ENCODE data around the gene ZNF550.

ZNF550 gene

DNA sequence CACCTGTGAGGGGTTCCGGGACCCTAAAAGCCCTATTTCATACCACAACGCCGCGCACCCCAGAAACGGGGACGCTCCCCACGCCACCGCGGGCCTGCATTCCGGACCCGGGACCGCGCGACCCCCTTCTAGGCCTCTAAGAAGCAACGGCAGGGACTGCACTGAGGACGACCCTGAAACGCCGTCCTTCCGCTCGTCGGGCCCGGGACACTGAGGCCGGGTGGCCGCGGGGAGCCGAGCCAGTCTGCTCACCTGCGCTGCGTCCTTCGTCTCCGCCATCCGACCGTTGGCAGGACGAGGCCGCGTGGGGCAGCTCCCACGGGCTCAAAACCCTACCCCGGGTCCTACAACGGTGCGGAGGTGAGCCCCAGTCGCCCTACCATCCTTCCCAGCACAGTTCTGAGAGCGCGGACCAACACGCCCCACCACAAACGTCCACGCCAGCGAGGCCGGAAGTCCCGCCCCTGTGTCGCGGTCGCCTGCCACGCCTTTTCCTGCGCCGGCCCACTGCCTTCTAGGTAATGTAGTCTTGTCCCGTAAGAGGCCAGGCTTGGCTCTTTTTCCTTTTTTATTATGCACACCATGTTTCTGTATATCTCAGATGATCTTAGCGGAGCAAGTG, at the start of gene ZNF550:
TSS of gene ZNF550 (minus strand) at position 460 of the 622 bp plus-strand sequence. CDS start at position 279, 181 bp downstream.
- H3K27ac ChIP-seq (ENCODE audit: low read depth, low read length) = peak within 1 kb of the TSS; percentile 63
- H3K9ac ChIP-seq (ENCODE audit: low read depth in 1 of 2, low read length in 2 of 2) = peak within 1 kb of the TSS; percentile 85 to 93
- H3K4me1 ChIP-seq (ENCODE audit: control insufficient read depth in 1 of 2, insufficient read depth in 2 of 2, low read length in 2 of 2) = peaks cover 8 to 17% of the 10 kb centered on the region in 2 donors
- peak within 1 kb of the TSS; percentile 89 to 99 for H3K4me3 ChIP-seq (ENCODE audit: low read depth in 1 of 2, low read length in 2 of 2)
- peaks cover 25 to 35% of the 10 kb centered on the region in 2 donors for H3K9me3 ChIP-seq (ENCODE audit: control insufficient read depth in 1 of 2, low read length in 2 of 2)
- no peaks in the 10 kb centered on the region for H3K27me3 ChIP-seq (ENCODE audit: control insufficient read depth in 1 of 2, insufficient read depth in 2 of 2, low read length in 2 of 2)
- H3K36me3 ChIP-seq (ENCODE audit: control insufficient read depth in 1 of 2, insufficient read depth in 2 of 2, low read length in 2 of 2) = peaks cover 20 to 22% of the 10 kb centered on the region in 2 donors

DNA sequence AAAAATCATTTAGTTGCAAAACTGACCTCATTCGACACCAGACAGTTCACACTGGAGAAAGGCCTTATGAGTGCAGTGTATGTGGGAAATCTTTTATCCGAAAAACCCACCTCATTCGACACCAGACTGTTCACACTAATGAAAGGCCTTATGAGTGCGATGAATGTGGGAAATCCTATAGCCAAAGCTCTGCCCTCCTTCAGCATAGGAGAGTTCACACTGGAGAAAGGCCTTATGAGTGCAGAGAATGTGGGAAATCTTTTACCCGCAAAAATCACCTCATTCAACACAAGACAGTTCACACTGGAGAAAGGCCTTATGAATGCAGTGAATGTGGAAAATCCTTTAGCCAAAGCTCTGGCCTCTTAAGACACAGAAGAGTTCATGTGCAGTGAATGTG, 47.3 kb upstream of the ZNF550 start:
- Histone ChIP-seq H3K27ac (ENCODE audit: low read depth, low read length) (no peak overlapping the region), H3K27me3 (ENCODE audit: control insufficient read depth in 1 of 2, insufficient read depth in 2 of 2, low read length in 2 of 2) (no peaks in the 10 kb centered on the region), H3K4me3 (ENCODE audit: low read depth in 1 of 2, low read length in 2 of 2) (no peak overlapping the region), H3K9me3 (ENCODE audit: control insufficient read depth in 1 of 2, low read length in 2 of 2) (peaks cover 52 to 64% of the 10 kb centered on the region in 2 donors), H3K4me1 (ENCODE audit: control insufficient read depth in 1 of 2, insufficient read depth in 2 of 2, low read length in 2 of 2) (no peaks in the 10 kb centered on the region), H3K9ac (ENCODE audit: low read depth in 1 of 2, low read length in 2 of 2) (no peak overlapping the region), H3K36me3 (ENCODE audit: control insufficient read depth in 1 of 2, insufficient read depth in 2 of 2, low read length in 2 of 2) (peaks cover 17 to 36% of the 10 kb centered on the region in 2 donors)

DNA sequence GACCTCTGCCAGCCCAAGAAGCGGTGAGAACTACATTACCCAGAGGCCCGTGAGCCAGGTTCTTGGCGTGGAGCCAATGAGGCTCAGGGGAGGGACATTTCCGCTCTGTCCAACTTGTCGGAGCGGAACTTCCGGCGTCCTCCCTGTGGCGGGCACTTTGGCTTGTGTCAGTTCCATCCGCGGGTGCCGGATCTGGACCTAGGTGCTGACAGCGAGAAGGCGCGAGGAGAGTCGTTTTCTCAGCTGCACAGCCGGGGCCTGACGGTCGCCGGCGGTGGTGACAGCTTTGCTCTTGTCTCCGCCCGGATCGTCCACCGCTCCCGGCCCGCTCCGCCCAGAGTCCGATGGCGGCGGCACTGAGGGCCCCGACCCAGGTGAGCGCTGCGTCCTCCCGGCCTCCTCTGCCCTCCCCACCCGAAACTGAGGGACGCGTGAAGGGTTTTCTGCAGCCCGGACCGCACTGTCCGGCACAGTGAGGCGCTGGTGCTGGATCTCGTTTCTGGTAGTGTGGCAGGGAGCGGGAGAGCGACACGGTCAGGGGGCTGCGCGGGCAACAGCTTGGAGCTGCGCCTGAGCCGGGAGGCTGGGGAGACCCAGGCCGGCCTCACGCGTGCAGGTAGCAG, 40.2 kb upstream of the ZNF550 start, which contains the start of gene ZNF530:
TSS of gene ZNF530 (plus strand) at position 125 of the 623 bp plus-strand sequence. CDS start 4,461 bp downstream, outside the sequence.
- peaks cover 18 to 27% of the 10 kb centered on the region in 2 donors for H3K9me3 ChIP-seq (ENCODE audit: control insufficient read depth in 1 of 2, low read length in 2 of 2)
- peak within 1 kb of the TSS; percentile 39 to 40 for H3K9ac ChIP-seq (ENCODE audit: low read depth in 1 of 2, low read length in 2 of 2)
- H3K27ac ChIP-seq (ENCODE audit: low read depth, low read length) = no peak within 1 kb of the TSS
- peaks cover 4 to 10% of the 10 kb centered on the region in 2 donors for H3K4me1 ChIP-seq (ENCODE audit: control insufficient read depth in 1 of 2, insufficient read depth in 2 of 2, low read length in 2 of 2)
- no peaks in the 10 kb centered on the region for H3K27me3 ChIP-seq (ENCODE audit: control insufficient read depth in 1 of 2, insufficient read depth in 2 of 2, low read length in 2 of 2)
- peaks cover 9 to 17% of the 10 kb centered on the region in 2 donors for H3K36me3 ChIP-seq (ENCODE audit: control insufficient read depth in 1 of 2, insufficient read depth in 2 of 2, low read length in 2 of 2)
- peak within 1 kb of the TSS; percentile 79 to 85 for H3K4me3 ChIP-seq (ENCODE audit: low read depth in 1 of 2, low read length in 2 of 2)

DNA sequence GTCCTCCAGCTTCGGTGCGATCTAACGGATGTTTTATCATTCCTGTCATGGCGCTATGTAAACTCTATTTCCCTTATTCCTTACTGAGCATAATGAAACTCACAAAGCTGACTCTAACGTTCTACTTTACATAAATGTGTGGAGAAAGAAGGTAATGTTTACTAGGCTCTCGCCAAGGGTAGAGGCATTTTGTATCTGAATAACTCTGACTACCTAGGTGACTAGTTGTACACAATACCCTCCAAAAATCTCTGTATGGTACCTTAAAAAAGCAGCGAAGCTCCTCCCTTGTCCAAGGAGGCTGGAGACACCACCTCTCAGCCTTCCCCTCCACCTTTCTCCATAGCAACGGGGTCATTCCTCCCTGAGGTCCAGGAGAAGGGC, 39.7 kb upstream of the ZNF550 start:
- peaks cover 13 to 24% of the 10 kb centered on the region in 2 donors for H3K9me3 ChIP-seq (ENCODE audit: control insufficient read depth in 1 of 2, low read length in 2 of 2)
- peaks cover 4 to 12% of the 10 kb centered on the region in 2 donors for H3K36me3 ChIP-seq (ENCODE audit: control insufficient read depth in 1 of 2, insufficient read depth in 2 of 2, low read length in 2 of 2)
- peaks cover 4 to 10% of the 10 kb centered on the region in 2 donors for H3K4me1 ChIP-seq (ENCODE audit: control insufficient read depth in 1 of 2, insufficient read depth in 2 of 2, low read length in 2 of 2)
- no peak overlapping the region for H3K9ac ChIP-seq (ENCODE audit: low read depth in 1 of 2, low read length in 2 of 2)
- H3K4me3 ChIP-seq (ENCODE audit: low read depth in 1 of 2, low read length in 2 of 2) = peak overlapping the region; percentile 79 to 85
- no peak overlapping the region for H3K27ac ChIP-seq (ENCODE audit: low read depth, low read length)
- H3K27me3 ChIP-seq (ENCODE audit: control insufficient read depth in 1 of 2, insufficient read depth in 2 of 2, low read length in 2 of 2) = no peaks in the 10 kb centered on the region

DNA sequence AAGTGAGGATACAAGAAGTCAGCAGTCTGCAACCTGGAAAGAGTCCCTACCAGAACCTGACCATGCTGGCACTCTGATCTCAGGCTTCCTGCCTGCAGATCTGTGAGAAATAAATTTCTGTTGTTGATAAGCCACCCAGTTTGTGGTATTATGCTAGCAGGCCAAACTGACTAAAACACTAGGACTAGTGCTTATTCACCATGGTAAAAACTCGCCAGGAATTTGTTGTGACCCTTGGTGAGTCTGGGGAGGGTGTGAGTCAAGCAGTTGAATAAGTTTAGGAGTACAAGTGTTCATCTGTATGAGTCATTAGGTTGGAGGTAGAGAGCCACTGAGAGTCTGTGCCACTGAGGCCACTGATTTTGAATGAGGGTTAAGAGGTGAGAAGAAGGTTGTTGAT, 27.9 kb upstream of the ZNF550 start:
- Histone ChIP-seq H3K4me1 (ENCODE audit: control insufficient read depth in 1 of 2, insufficient read depth in 2 of 2, low read length in 2 of 2) (peaks cover 11 to 13% of the 10 kb centered on the region in 2 donors), H3K9me3 (ENCODE audit: control insufficient read depth in 1 of 2, low read length in 2 of 2) (peaks cover 54 to 64% of the 10 kb centered on the region in 2 donors), H3K9ac (ENCODE audit: low read depth in 1 of 2, low read length in 2 of 2) (no peak overlapping the region), H3K36me3 (ENCODE audit: control insufficient read depth in 1 of 2, insufficient read depth in 2 of 2, low read length in 2 of 2) (peaks cover 29 to 31% of the 10 kb centered on the region in 2 donors), H3K4me3 (ENCODE audit: low read depth in 1 of 2, low read length in 2 of 2) (no peak overlapping the region), H3K27me3 (ENCODE audit: control insufficient read depth in 1 of 2, insufficient read depth in 2 of 2, low read length in 2 of 2) (no peaks in the 10 kb centered on the region), H3K27ac (ENCODE audit: low read depth, low read length) (no peak overlapping the region)

DNA sequence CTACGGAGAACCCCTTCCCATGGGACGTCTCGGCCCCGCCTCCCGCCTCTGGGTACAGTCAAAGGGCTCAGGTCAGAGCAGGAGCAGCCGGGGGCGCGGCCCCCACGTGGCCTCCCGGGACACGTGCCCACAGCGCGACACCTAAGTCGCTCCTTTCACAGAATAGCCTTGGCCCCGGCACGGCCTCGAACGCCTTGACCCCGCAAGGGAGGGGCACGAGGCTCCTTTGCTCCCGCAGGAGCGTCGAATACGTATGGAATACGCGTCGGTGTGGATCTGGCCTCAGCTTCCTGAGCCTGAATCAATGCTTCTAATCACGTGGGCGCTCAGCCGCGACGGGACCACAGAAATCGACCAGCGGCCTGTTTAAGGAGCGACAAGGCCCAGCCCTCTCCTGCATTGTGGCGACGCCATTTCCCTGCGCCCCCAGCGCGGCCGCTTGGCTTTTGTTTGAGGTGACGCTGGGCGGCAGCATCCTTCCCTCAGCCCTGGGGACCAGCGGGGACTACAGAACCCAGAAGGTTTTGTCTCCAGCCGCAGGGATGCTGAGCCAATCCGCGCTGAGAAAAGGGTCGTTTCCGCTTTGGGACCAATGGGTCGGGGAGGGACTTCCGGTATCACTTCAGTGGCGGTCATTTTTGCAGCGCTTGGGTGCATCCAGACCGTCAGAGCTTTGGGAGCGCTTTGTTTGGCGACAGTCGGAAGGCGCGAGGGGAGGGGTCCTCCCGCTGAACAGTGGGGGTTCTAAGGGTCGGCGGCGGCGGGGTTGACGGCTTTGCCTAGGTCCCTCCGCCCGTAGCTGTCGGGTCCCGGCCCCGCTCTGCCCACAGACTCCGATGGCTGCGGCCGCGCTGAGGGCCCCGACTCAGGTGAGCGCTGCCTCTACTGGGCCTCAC, 24.1 kb upstream of the ZNF550 start, which contains the start of gene ZIK1:
TSS of gene ZIK1 (plus strand) at position 625 of the 896 bp plus-strand sequence. CDS start at position 837, 212 bp downstream.
- Histone ChIP-seq H3K4me1 (ENCODE audit: control insufficient read depth in 1 of 2, insufficient read depth in 2 of 2, low read length in 2 of 2) (peaks cover 11 to 19% of the 10 kb centered on the region in 2 donors), H3K27ac (ENCODE audit: low read depth, low read length) (no peak within 1 kb of the TSS), H3K27me3 (ENCODE audit: control insufficient read depth in 1 of 2, insufficient read depth in 2 of 2, low read length in 2 of 2) (no peaks in the 10 kb centered on the region), H3K4me3 (ENCODE audit: low read depth in 1 of 2, low read length in 2 of 2) (peak within 1 kb of the TSS; percentile 69 to 70), H3K36me3 (ENCODE audit: control insufficient read depth in 1 of 2, insufficient read depth in 2 of 2, low read length in 2 of 2) (peaks cover 6 to 9% of the 10 kb centered on the region in 2 donors), H3K9me3 (ENCODE audit: control insufficient read depth in 1 of 2, low read length in 2 of 2) (peaks cover 26 to 36% of the 10 kb centered on the region in 2 donors), H3K9ac (ENCODE audit: low read depth in 1 of 2, low read length in 2 of 2) (no peak within 1 kb of the TSS)

DNA sequence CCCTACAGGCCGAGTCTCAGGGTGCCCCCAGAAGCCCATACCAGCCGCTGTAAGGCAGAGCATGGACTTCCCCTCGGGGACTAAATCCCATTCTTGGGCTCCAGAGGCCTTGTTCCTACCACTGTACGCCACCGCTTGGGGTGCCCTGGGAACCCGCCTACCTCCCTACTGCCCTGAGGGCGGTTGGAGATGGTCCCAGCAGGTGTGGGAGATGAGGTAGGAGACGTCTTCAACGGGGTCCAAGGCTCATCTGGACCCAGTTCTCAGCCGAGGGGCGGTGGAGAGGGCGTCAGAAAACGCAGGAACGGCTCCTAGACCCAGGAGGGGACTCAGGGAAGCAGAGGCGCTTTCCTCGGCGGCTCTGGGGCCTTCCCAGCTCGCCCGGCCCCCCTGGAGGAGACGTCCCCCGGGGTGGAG, 23.4 kb upstream of the ZNF550 start:
- peak overlapping the region; percentile 69 to 70 for H3K4me3 ChIP-seq (ENCODE audit: low read depth in 1 of 2, low read length in 2 of 2)
- no peak overlapping the region for H3K27ac ChIP-seq (ENCODE audit: low read depth, low read length)
- H3K9me3 ChIP-seq (ENCODE audit: control insufficient read depth in 1 of 2, low read length in 2 of 2) = peaks cover 19 to 30% of the 10 kb centered on the region in 2 donors
- H3K36me3 ChIP-seq (ENCODE audit: control insufficient read depth in 1 of 2, insufficient read depth in 2 of 2, low read length in 2 of 2) = peaks cover under 1 to 4% of the 10 kb centered on the region in 2 donors
- no peak overlapping the region for H3K9ac ChIP-seq (ENCODE audit: low read depth in 1 of 2, low read length in 2 of 2)
- H3K27me3 ChIP-seq (ENCODE audit: control insufficient read depth in 1 of 2, insufficient read depth in 2 of 2, low read length in 2 of 2) = no peaks in the 10 kb centered on the region
- peaks cover 12 to 21% of the 10 kb centered on the region in 2 donors for H3K4me1 ChIP-seq (ENCODE audit: control insufficient read depth in 1 of 2, insufficient read depth in 2 of 2, low read length in 2 of 2)

DNA sequence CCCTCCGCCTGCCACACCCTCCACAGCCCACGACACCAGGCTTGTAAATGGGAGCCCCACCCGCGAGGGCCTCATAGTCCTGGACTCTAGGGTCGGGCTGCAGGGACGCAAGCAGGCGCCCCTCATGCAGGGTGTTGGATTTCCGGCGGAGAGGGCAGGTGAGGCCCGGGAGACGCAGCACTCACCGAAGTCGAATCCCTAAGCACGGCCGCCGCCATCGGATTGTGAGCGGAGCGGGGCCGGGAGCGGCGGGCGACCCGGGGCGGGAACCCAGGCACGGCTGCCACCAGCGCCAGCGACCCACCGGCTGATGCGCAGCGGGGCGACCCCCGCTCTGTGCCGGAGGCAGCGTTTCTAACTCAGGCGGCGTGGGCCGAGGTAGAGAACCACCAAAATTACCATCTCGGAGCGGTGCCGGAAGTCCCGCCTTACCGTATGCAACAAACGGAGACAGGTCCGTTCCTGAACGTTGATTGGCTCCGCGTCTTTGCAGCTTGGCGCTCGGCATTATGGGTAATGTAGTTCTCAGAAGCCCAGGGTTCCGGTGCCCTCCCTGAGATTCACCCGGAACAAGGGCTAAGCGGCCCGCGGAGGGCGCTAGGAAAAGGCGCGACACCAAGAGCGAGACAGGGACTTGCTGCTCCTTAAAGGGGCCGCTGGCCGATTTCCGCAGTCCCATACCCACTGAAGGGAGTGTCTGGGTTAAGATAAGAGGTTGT, 19.0 kb upstream of the ZNF550 start, which contains the start of gene ZNF416:
TSS of gene ZNF416 (minus strand) at position 425 of the 719 bp plus-strand sequence. CDS start at position 218, 207 bp downstream.
- Histone ChIP-seq H3K27ac (ENCODE audit: low read depth, low read length) (peak within 1 kb of the TSS; percentile 8), H3K27me3 (ENCODE audit: control insufficient read depth in 1 of 2, insufficient read depth in 2 of 2, low read length in 2 of 2) (no peaks in the 10 kb centered on the region), H3K9me3 (ENCODE audit: control insufficient read depth in 1 of 2, low read length in 2 of 2) (peaks cover 41 to 49% of the 10 kb centered on the region in 2 donors), H3K9ac (ENCODE audit: low read depth in 1 of 2, low read length in 2 of 2) (peak within 1 kb of the TSS; percentile 61 to 72), H3K4me3 (ENCODE audit: low read depth in 1 of 2, low read length in 2 of 2) (peak within 1 kb of the TSS; percentile 79 to 85), H3K4me1 (ENCODE audit: control insufficient read depth in 1 of 2, insufficient read depth in 2 of 2, low read length in 2 of 2) (peaks cover 8 to 17% of the 10 kb centered on the region in 2 donors), H3K36me3 (ENCODE audit: control insufficient read depth in 1 of 2, insufficient read depth in 2 of 2, low read length in 2 of 2) (peaks cover 31 to 33% of the 10 kb centered on the region in 2 donors)

DNA sequence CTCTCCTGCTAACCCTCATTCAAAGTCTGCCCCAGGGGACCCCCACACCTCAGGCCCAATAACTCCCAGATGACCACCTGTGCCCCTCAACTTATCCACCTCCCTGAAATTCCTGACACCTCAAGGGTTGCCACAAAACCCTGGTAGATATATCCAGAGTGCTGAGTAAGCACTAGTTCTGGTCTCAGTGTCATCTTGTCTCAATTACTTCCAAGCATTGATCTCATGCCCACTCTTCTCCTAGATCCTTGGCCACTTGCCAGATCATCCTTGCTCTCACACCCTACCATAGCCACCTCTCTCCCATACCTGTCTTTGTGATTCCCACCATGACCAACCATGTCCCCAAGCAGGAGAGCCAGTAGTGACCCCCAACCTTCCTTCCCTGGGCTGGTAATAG, 17.0 kb upstream of the ZNF550 start:
- no peak overlapping the region for H3K9ac ChIP-seq (ENCODE audit: low read depth in 1 of 2, low read length in 2 of 2)
- no peaks in the 10 kb centered on the region for H3K27me3 ChIP-seq (ENCODE audit: control insufficient read depth in 1 of 2, insufficient read depth in 2 of 2, low read length in 2 of 2)
- H3K27ac ChIP-seq (ENCODE audit: low read depth, low read length) = no peak overlapping the region
- peaks cover 51 to 53% of the 10 kb centered on the region in 2 donors for H3K36me3 ChIP-seq (ENCODE audit: control insufficient read depth in 1 of 2, insufficient read depth in 2 of 2, low read length in 2 of 2)
- H3K4me3 ChIP-seq (ENCODE audit: low read depth in 1 of 2, low read length in 2 of 2) = peak overlapping the region; percentile 20 to 30
- peaks cover 54 to 60% of the 10 kb centered on the region in 2 donors for H3K9me3 ChIP-seq (ENCODE audit: control insufficient read depth in 1 of 2, low read length in 2 of 2)
- peaks cover 5 to 13% of the 10 kb centered on the region in 2 donors for H3K4me1 ChIP-seq (ENCODE audit: control insufficient read depth in 1 of 2, insufficient read depth in 2 of 2, low read length in 2 of 2)

All from duodenal mucosa (tissue), 2 donors.